HG02970 (cell line): ENCODE data around the gene THAP6.

Source experiments
- ATAC-seq: cut with Tn5 transposase; IDR thresholded peaks from one replicate; pipeline ENCODE4 v1.9.1; 2021; ENCODE audit warnings: mild to moderate bottlenecking, moderate library complexity, moderate number of reproducible peaks; ENCODE audit not compliant: unreplicated experiment, low FRiP score

THAP6 gene

GRCh38 chr4:75565481-75565880 lies 51.2 kb downstream of the THAP6 start:
- no peak for ATAC-seq

DNA sequence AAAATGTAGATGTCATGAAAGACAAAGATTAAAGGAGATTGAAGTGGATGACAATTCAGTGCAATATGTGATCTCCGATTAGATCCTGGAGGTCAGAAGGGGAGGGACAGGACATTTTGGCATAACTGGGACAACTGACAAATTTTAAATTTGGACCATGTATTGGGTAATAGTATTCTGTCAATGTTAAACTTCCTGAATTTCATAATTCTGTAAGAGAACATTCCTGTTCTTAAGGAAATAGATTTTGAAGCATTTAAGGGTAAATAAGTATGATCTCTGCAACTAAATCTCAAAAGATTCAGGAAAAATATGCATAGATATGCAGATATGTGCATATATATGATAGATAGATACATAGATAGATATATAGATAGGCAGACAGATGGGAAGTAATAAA lies 52.6 kb downstream of the THAP6 start:
- ATAC-seq = no peak

GRCh38 chr4:75567725-75568124 lies 53.5 kb downstream of the THAP6 start:
- no peak for ATAC-seq
